Measurements from ENCODE around the gene TMEM145.

The TMEM145 gene

GRCh38 chr19:42288881-42289555, 24.1 kb upstream of the TMEM145 start:
- no peak for DNase-seq (ENCODE audit: low read depth, low spot score)

- no peak for DNase-seq (ENCODE audit: low read depth, low spot score)
Observed at GRCh38 chr19:42289556-42290041, 23.5 kb upstream of the TMEM145 start.

- DNase-seq (ENCODE audit: low read depth, low spot score) = no peak
Observed at GRCh38 chr19:42290136-42290522, 23.0 kb upstream of the TMEM145 start.

GRCh38 chr19:42290523-42291434, 22.3 kb upstream of the TMEM145 start:
- no peak for DNase-seq (ENCODE audit: low read depth, low spot score)

GRCh38 chr19:42291435-42291810, 21.7 kb upstream of the TMEM145 start:
- no peak for DNase-seq (ENCODE audit: low read depth, low spot score)

GRCh38 chr19:42292042-42292960, 20.8 kb upstream of the TMEM145 start:
- DNase-seq (ENCODE audit: low read depth, low spot score) = no peak

GRCh38 chr19:42292963-42293362, 20.1 kb upstream of the TMEM145 start:
- DNase-seq (ENCODE audit: low read depth, low spot score) = no peak

- DNase-seq (ENCODE audit: low read depth, low spot score) = no peak
Observed at GRCh38 chr19:42293540-42293939, 19.6 kb upstream of the TMEM145 start.

GRCh38 chr19:42293948-42294347, 19.2 kb upstream of the TMEM145 start:
- DNase-seq (ENCODE audit: low read depth, low spot score) = no peak

GRCh38 chr19:42294471-42295137, 18.5 kb upstream of the TMEM145 start:
- no peak for DNase-seq (ENCODE audit: low read depth, low spot score)

- no peak for DNase-seq (ENCODE audit: low read depth, low spot score)
Observed at GRCh38 chr19:42295342-42295741, 17.8 kb upstream of the TMEM145 start.

GRCh38 chr19:42295831-42296525, 17.1 kb upstream of the TMEM145 start:
- no peak for DNase-seq (ENCODE audit: low read depth, low spot score)

- no peak for DNase-seq (ENCODE audit: low read depth, low spot score)
Observed at GRCh38 chr19:42297039-42297438, 16.1 kb upstream of the TMEM145 start.

GRCh38 chr19:42301646-42302203, 11.4 kb upstream of the TMEM145 start, which contains the start of gene PRR19:
Gene PRR19, plus strand, starts transcription at chr19:42302132. Its CDS starts 7,453 bp downstream, at chr19:42309585.
- no peak for DNase-seq (ENCODE audit: low read depth, low spot score)

GRCh38 chr19:42303101-42303464, 10.0 kb upstream of the TMEM145 start:
- no peak for DNase-seq (ENCODE audit: low read depth, low spot score)

GRCh38 chr19:42303876-42304275, 9.2 kb upstream of the TMEM145 start:
- DNase-seq (ENCODE audit: low read depth, low spot score) = no peak

GRCh38 chr19:42306646-42307045, 6.5 kb upstream of the TMEM145 start:
- DNase-seq (ENCODE audit: low read depth, low spot score) = no peak

- DNase-seq (ENCODE audit: low read depth, low spot score) = no peak
Observed at GRCh38 chr19:42309686-42310085, 3.4 kb upstream of the TMEM145 start.

- DNase-seq (ENCODE audit: low read depth, low spot score) = no peak
Observed at GRCh38 chr19:42311657-42312056, 1.5 kb upstream of the TMEM145 start.

GRCh38 chr19:42312370-42312769, 739 bp upstream of the TMEM145 start:
- no peak for DNase-seq (ENCODE audit: low read depth, low spot score)

Data from iPS DF 19.7 (cell line).